ENCODE data around the gene FAF2.
A peak's percentile ranks its signal among the peaks of the same experiment; 100 is the strongest.

FAF2 gene

GRCh38 chr5:176525677-176526076, 77.5 kb downstream of the FAF2 start:
- TF ChIP-seq, protein P1, sequence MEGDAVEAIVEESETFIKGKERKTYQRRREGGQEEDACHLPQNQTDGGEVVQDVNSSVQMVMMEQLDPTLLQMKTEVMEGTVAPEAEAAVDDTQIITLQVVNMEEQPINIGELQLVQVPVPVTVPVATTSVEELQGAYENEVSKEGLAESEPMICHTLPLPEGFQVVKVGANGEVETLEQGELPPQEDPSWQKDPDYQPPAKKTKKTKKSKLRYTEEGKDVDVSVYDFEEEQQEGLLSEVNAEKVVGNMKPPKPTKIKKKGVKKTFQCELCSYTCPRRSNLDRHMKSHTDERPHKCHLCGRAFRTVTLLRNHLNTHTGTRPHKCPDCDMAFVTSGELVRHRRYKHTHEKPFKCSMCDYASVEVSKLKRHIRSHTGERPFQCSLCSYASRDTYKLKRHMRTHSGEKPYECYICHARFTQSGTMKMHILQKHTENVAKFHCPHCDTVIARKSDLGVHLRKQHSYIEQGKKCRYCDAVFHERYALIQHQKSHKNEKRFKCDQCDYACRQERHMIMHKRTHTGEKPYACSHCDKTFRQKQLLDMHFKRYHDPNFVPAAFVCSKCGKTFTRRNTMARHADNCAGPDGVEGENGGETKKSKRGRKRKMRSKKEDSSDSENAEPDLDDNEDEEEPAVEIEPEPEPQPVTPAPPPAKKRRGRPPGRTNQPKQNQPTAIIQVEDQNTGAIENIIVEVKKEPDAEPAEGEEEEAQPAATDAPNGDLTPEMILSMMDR (IDR thresholded peaks at IDR 0.05; ENCODE audit: borderline replicate concordance, insufficient read depth, low read depth, low read length), result no peak
- H3K4me3 ChIP-seq (ENCODE audit: low read depth, low read length), result no peak overlapping the region

DNA sequence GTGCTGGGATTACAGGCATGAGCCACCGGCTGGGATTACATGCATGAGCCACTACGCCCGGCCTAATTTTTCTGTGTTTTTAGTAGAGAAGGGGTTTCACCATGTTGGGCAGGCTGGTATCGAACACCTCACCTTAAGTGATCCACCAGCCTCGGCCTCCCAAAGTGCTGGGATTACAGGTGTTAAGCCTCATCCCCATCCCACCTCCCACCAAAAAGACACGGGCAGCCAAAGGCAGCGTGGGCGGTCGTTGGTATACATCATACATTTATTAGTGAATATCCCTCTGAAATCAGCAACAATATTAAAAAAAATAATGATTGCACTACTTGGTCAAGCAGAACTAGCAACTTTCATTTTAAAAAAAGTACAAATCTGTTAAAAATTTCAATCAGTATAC, 78.3 kb downstream of the FAF2 start:
- no peak overlapping the region for H3K4me3 ChIP-seq (ENCODE audit: low read depth, low read length)
- TF ChIP-seq, protein P1 (IDR thresholded peaks at IDR 0.05; ENCODE audit: borderline replicate concordance, insufficient read depth, low read depth, low read length), result no peak

GRCh38 chr5:176527246-176528222, 79.3 kb downstream of the FAF2 start:
- TF ChIP-seq, protein P1 (IDR thresholded peaks at IDR 0.05; ENCODE audit: borderline replicate concordance, insufficient read depth, low read depth, low read length), result no peak
- H3K4me3 ChIP-seq (ENCODE audit: low read depth, low read length), result no peak overlapping the region

DNA sequence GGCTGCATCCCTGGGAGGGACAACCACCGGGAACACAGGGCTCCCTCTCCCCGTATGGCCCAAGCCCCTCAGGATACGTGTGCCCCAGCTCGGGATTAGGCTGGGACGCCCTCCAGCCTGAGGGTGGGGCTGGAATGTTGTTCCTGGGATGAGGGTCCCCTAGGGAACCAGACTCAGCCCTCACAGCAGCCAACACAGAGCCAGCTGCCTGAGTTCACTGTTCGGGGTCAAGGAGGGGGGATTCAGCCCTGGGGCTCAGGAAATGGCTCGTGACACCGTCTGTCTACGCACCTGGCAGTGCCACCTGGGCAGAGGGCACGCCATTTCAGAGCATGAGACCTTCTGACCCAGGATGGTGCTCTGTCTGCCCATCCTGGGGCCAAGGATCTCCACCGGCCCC, 80.1 kb downstream of the FAF2 start:
- no peak overlapping the region for H3K4me3 ChIP-seq (ENCODE audit: low read depth, low read length)
- TF ChIP-seq, protein P1 (IDR thresholded peaks at IDR 0.05; ENCODE audit: borderline replicate concordance, insufficient read depth, low read depth, low read length), result no peak

DNA sequence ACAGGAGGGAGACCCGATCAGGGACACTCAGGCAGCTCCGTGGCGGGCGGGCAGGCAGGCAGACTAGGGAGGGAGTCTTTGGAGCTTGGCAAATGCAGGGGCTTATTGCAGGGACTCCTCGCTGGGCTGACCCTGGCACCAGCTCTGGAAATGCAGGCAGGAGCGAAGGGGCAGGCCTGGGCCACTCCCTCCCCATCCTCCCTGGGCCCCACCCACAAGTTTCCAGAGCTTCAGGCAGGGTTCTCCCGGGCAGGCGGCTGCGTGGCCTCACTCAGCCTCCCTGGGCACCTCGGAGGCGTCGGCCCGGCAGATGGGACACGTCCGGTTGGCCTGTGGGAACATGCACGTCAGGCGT, 80.6 kb downstream of the FAF2 start:
- TF ChIP-seq, protein P1 (IDR thresholded peaks at IDR 0.05; ENCODE audit: borderline replicate concordance, insufficient read depth, low read depth, low read length), result no peak
- H3K4me3 ChIP-seq (ENCODE audit: low read depth, low read length), result no peak overlapping the region

GRCh38 chr5:176529116-176529740, 81.0 kb downstream of the FAF2 start:
- peak overlapping the region; percentile 19 for H3K4me3 ChIP-seq (ENCODE audit: low read depth, low read length)
- TF ChIP-seq, protein P1 (IDR thresholded peaks at IDR 0.05; ENCODE audit: borderline replicate concordance, insufficient read depth, low read depth, low read length), result no peak
